NCI-H774 (cell line): Measurements from ENCODE around the gene TBCK.
"Not testable (repeated sequence)": the region's sequence is repeated elsewhere in the genome, so short reads cannot be mapped to it uniquely, and the experiment has no call there.

Source experiments
- DNase-seq: peaks from one replicate; lab custom pipeline; 2025; lab: John Stamatoyannopoulos, UW

TBCK gene

GRCh38 chr4:106213291-106213690 is 102.7 kb downstream of the TBCK start:
- not testable (repeated sequence) for DNase-seq

DNA sequence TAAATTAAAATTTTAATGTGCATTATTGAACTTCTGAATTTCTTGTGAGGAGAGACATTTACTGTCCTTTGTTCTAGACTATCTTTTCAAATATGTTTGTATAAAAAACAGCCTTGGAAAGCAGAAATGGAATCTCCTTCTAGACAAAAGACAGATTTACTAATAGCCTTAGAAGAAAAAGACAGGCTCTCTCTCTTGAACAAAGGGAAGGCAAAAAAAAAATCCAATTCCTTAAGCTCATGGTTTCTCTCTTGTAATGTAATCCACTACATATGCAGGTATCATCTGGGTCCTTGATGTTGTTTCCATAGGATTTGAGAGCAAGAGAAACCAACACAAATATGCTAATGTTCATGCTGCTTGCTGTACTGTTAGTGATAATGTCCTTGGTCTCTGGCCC is 106.0 kb downstream of the TBCK start:
- no peak for DNase-seq

DNA sequence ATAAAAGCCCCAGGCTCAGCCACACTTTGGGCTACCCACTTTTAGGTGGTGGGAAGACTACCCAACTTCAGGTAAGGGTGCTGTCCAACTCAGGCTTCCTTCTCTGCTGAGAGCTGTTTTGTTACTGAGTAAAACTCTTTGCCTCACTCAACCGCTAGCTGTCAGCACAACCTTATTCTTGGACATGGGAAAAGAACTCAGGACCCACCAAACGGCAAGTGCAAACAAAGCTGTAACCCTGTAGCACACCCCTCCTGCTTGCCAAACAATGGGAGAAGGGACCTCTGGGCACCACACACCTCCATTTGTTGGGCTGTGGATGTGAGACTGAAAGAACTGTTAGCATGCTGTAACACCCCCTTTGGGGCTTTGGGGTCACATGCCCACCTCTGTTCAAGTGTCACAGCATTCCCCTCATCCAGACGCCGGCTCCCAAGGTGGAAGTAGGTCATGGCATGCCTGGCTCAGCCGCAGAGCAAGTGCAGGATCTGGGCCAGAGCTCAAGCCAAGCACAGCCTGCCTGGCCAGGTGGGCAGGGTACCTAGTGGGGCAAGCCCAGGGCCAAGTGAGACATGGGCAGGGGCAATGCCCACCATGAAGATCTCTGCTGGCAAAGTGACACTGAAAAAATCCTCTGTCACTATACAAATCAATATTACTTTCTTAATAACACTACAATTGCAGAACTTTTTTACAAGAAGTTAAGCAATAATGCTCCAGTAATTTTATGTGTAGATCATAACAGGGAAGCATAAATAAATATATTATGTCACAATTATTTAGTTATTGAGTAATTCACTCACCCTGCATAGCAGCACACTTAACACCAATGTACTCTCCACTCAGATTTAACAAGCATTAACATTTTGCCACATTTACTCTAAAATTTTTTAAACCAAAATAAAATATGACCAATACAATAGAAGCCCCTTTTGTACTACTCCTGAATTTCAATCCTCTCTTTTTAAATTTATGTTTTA is 107.2 kb downstream of the TBCK start:
- no peak for DNase-seq

DNA sequence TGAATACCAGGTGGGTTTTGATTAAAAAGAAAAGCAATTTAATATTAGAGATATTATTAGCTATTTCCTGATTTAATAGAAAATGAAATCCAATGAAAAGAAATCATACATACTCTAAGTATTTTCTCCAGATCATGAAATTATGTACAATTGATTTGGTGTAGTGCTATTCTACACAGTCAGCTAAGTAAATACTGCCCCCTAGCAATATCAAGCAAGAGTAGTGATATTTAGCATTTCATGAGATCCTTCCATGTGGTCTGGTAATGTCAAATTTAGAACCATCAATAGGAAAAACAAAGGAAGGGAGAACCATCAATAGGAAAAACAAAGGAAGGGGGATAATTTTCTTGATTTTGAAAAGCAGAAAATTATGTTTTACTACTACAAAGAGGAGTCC is 114.6 kb downstream of the TBCK start:
- DNase-seq = no peak

DNA sequence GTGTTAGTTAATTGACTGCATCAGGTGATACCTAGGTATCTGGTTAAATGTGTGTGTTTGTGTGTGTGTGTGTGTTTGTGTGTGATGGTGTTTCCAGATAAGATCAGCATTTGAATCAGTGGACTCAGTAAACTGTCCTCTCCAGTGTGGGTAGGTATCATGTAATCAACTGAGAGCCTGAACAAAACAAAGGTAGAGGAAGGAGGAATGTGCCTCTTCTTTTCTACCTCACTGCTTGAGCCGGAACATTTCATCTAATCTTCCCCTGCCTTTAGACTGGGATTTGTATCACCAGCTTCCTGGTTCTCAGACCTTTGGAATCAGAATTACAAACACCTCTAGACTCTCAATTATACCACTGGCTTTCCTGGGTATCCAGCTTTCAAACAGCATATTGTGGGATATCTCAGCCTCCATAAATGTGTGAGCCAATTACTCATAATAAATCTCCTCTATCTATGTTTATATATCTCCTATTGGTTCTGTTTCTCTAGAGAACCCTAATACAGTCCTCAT is 120.5 kb downstream of the TBCK start:
- DNase-seq = no peak

- DNase-seq = no peak
These were observed 121.2 kb downstream of the TBCK start for GRCh38 chr4:106194801-106195200.

DNA sequence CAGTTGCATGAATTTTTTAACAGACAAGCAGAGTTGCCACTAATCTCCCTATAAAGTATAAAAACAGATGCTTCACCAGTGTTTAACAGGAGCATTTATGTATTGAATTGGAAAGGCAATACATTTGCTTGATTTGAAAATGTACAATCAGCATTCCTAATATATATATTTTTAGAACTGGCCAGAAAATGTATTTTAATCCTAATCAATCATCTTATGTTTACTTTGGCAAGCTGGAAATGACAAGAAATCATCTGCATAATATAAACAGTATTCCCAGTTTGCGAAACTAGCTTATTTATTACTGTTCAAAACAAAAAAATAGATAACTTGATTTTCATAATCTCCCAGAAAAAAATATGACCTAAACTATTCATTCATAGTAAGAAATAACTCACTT is 123.9 kb downstream of the TBCK start:
- no peak for DNase-seq

GRCh38 chr4:106186201-106186600 is 129.8 kb downstream of the TBCK start:
- DNase-seq = no peak

GRCh38 chr4:106183551-106183950 is 132.5 kb downstream of the TBCK start:
- no peak for DNase-seq

- no peak for DNase-seq
These were observed 143.1 kb downstream of the TBCK start for GRCh38 chr4:106172861-106173260.

- DNase-seq = no peak
These were observed 150.5 kb downstream of the TBCK start for GRCh38 chr4:106165351-106166010.

GRCh38 chr4:106162278-106162677 is 153.7 kb downstream of the TBCK start:
- no peak for DNase-seq

GRCh38 chr4:106160560-106160959 is 155.4 kb downstream of the TBCK start:
- DNase-seq = no peak

DNA sequence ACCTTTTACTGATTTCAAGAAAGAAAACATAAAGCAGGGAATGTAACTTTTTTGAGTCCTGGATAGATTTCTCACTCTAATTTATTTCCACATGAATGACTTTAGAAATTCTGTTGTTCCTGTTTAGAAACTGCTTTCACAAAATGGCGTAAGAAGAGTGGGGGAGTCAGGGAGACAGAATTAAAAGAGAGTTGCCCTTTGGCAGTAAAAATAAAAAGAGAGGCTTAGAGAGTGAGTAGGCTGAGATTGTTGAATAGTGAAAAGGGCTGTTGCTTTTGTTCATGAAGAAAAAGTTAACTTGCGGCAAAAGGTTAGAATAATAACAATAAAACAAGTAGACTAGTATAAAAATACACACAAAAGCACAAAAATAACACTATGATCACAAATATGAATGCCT is 166.1 kb downstream of the TBCK start:
- no peak for DNase-seq

- DNase-seq = no peak
These were observed 167.0 kb downstream of the TBCK start for GRCh38 chr4:106149026-106149425.

DNA sequence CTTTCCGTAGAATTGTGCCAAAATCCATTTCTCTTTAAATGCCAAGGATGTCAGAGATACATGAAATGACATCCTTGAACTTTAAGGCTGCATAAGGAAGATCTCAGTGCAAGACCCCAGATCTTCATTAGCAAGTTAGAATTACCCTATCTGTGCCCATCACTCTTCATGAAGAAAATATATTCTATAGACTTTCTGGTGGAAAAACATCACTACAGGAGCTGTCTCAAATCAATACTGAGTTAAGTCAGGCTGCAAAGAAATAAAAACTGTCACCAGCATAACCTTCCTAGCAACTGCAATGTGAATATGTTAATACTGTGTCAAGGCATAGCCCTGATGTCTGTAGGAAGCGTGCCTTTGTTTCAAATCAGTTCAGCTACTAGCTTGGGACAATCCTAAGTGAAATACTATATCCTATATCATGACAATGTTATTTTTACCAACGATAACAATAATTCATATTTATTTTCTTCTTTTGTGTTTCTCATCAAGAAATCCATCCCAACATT is 173.3 kb downstream of the TBCK start:
- DNase-seq = no peak

GRCh38 chr4:106140601-106141000 is 175.4 kb downstream of the TBCK start:
- no peak for DNase-seq

DNA sequence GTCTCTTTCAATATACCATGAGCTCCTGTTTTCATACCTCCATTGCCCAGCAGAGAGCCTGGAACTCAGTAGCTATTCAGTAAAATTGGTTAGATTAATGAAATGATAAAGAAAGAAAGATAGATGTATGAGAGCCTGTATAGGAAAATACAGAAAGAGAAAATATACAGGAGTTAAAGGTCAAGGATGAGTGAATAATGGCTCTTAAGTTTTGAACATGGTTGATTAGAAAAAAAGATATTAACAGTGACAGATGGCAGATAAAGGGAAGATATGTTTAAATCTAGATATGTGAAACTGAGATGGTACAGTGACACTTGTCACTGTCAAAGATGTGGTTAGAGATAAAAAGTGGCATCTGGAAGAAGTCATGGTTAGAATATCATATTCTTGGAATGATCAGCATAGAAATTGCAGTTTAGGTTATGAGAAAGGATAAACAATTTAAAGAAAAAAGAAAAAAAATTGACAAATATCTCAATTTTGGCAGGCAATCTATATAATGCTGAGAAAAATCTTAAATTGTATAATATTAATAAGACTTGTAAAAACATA is 179.2 kb downstream of the TBCK start:
- no peak for DNase-seq

DNA sequence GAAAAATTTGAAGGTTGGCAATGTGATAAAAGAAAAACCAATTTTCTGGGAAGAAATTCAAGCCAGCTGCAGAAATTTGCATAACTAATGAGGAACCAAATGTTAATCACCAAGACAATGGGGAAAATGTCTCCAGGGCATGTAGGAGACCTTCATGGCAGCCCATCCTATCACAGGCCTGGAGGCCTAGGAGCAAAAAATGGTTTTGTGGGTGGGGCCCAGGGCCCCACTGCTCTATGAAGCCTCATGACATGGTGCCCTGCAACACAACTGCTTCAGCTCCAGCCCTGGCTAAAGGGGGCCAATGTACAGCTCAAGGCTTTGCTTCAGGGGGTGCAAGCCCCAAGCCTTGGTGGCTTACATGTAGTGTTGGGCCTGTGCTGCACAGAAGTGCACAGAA is 184.0 kb downstream of the TBCK start:
- DNase-seq = no peak

DNA sequence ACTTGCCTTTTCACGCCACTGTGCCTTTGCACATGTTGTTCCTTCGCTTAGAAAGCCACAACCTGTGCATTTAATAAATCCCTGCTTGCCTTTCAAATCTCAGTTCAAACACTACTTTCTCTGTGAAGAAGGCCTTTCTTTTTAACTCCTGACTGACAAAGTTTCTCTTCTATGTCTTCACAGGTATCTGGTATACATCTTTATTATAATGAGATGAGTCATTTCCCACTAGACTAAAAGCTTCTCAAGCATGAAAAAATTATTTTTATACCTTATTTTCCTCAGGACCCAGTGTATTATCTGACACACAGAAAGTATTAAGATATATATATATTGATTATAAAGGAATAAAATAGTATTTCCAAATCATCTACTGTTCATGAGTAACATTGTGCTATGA is 189.9 kb downstream of the TBCK start:
- DNase-seq = no peak

GRCh38 chr4:106119949-106120555 is 196.0 kb downstream of the TBCK start:
- not testable (repeated sequence) for DNase-seq

- no peak for DNase-seq
These were observed 200.0 kb downstream of the TBCK start for GRCh38 chr4:106116025-106116424.
